H1 (cell line): Measurements from ENCODE around the gene CCDC154. TPM values are rescaled to one million over a fixed set of nuclear protein-coding genes. Genes with fewer than 3 reads are reported as not detected.

Experiments used
- CTCF ChIA-PET: fragments of 300-600 bp; sonication (Branson Sonifier 250); formaldehyde crosslinking; loops from one replicate; lab custom pipeline; 2021; ENCODE audit not compliant: partially characterized antibody; lab: Charles Lee
- POLR2A ChIA-PET: fragments of 300-600 bp; sonication (Branson Sonifier 250); formaldehyde crosslinking; loops from one replicate; lab custom pipeline; 2021; ENCODE audit warnings: inconsistent platforms; ENCODE audit not compliant: partially characterized antibody; lab: Charles Lee
- DNase-seq, 2 experiments: peaks; one replicate each; pipeline versions ENCODE4 v3.0.0 to v3.0.0-alpha.2; 2010 to 2022; ENCODE audit warnings: low spot score in 2 of 2, low read depth in 1 of 2, mixed read lengths in 1 of 2
- FAIRE-seq: peaks from 2 replicates; lab custom pipeline; 2011; peaks lifted over from hg19 to GRCh38; lab: Jason Lieb, UNC
- H2AFZ ChIP-seq: 2 replicates; pipeline ENCODE4 v1.8.1; 2012; ENCODE audit warnings: low read length, inconsistent platforms
- H2AK5ac ChIP-seq: 2 replicates; pipeline ENCODE4 v1.6.1; 2013; ENCODE audit warnings: low read depth, low read length
- H2BK120ac ChIP-seq: replicated peaks from 2 replicates; pipeline ENCODE3; 2013; ENCODE audit warnings: low read depth, low read length, inconsistent platforms
- H2BK12ac ChIP-seq: 2 replicates; pipeline ENCODE4 v1.6.1; 2013; ENCODE audit warnings: low read depth, low read length
- H2BK15ac ChIP-seq: 2 replicates; pipeline ENCODE4 v1.6.1; 2013; ENCODE audit warnings: low read length
- H2BK20ac ChIP-seq: 2 replicates; pipeline ENCODE4 v1.6.1; 2013; ENCODE audit warnings: low read length
- H2BK5ac ChIP-seq: 2 replicates; pipeline ENCODE4 v1.6.1; 2013; ENCODE audit warnings: low read depth, low read length
- H3K14ac ChIP-seq: 2 replicates; pipeline ENCODE4 v1.6.1; 2013; ENCODE audit warnings: inconsistent platforms; ENCODE audit not compliant: insufficient read length
- H3K18ac ChIP-seq: 2 replicates; pipeline ENCODE4 v1.6.1; 2013; ENCODE audit warnings: low read length; ENCODE audit errors: extremely low read depth
- H3K23ac ChIP-seq: 2 replicates; pipeline ENCODE4 v1.6.1; 2013; ENCODE audit warnings: inconsistent platforms; ENCODE audit not compliant: insufficient read length
- H3K23me2 ChIP-seq: 2 replicates; pipeline ENCODE4 v1.6.1; 2013; ENCODE audit warnings: low read depth, low read length
- H3K27ac ChIP-seq: 2 replicates; pipeline ENCODE4 v1.6.1; 2011; ENCODE audit warnings: low read depth, low read length, inconsistent platforms
- H3K27me3 ChIP-seq, 4 experiments: replicated peaks in 1 of 4; 1 replicate in 1 of 4; 2 replicates in 3 of 4; pipeline versions ENCODE4 v1.6.1 to v1.8.1; 2011 to 2013; ENCODE audit warnings: low read length in 3 of 4, mild to moderate bottlenecking in 3 of 4, inconsistent platforms in 2 of 4, mixed read lengths in 2 of 4, moderate library complexity in 1 of 4; ENCODE audit not compliant: control insufficient read depth in 3 of 4, insufficient read depth in 3 of 4; ENCODE audit errors: extremely low read depth in 1 of 4
- H3K36me3 ChIP-seq, 4 experiments: 2 replicates each; pipeline versions ENCODE4 v1.6.1 to v1.8.1; 2011 to 2013; ENCODE audit warnings: mild to moderate bottlenecking in 4 of 4, low read length in 3 of 4, moderate library complexity in 2 of 4, control low read depth in 1 of 4, inconsistent platforms in 1 of 4; ENCODE audit not compliant: insufficient read depth in 4 of 4, control insufficient read depth in 2 of 4
- H3K4ac ChIP-seq: replicated peaks from 2 replicates; pipeline ENCODE3; 2013; ENCODE audit warnings: low read length, low read depth, mixed read lengths, inconsistent platforms; ENCODE audit not compliant: insufficient read length
- H3K4me1 ChIP-seq, 4 experiments: replicated peaks in 1 of 4; 1 replicate in 1 of 4; 2 replicates in 3 of 4; pipeline versions ENCODE4 v1.6.1 to v1.8.1; 2011 to 2013; ENCODE audit warnings: low read length in 3 of 4, inconsistent platforms in 2 of 4, mixed read lengths in 1 of 4; ENCODE audit not compliant: insufficient read depth in 4 of 4, control insufficient read depth in 3 of 4
- H3K4me2 ChIP-seq, 2 experiments: 2 replicates each; pipeline versions ENCODE4 v1.6.1 to v1.8.1; 2011 to 2013; ENCODE audit warnings: low read depth in 2 of 2, low read length in 2 of 2, control low read depth in 1 of 2, inconsistent platforms in 1 of 2, mild to moderate bottlenecking in 1 of 2; ENCODE audit not compliant: insufficient read depth in 1 of 2
- H3K4me3 ChIP-seq, 4 experiments: fragments of 200-600, 300-600 bp in 1 of 4; sonication (generic), shearing (Covaris generic), sonication (Bioruptor Twin) in 1 of 4; 2 replicates each; pipeline versions ENCODE4 v1.5.1 to v1.8.1; 2011 to 2016; ENCODE audit warnings: low read length in 4 of 4, low read depth in 3 of 4, control low read depth in 2 of 4, inconsistent platforms in 2 of 4, mild to moderate bottlenecking in 2 of 4, mixed read lengths in 1 of 4, moderate library complexity in 1 of 4; ENCODE audit not compliant: insufficient read depth in 2 of 4; ENCODE audit errors: extremely low read depth in 1 of 4
- H3K56ac ChIP-seq: replicated peaks from 2 replicates; pipeline ENCODE3; 2013; ENCODE audit warnings: low read depth, mild to moderate bottlenecking, mixed read lengths, low read length, inconsistent platforms; ENCODE audit not compliant: insufficient read length
- H3K79me1 ChIP-seq: 2 replicates; pipeline ENCODE4 v1.6.1; 2013; ENCODE audit warnings: low read depth, low read length, control low read depth
- H3K79me2 ChIP-seq, 2 experiments: 2 replicates each; pipeline versions ENCODE4 v1.6.1 to v1.8.1; 2012 to 2013; ENCODE audit warnings: low read length in 2 of 2, mild to moderate bottlenecking in 2 of 2, inconsistent platforms in 1 of 2; ENCODE audit not compliant: insufficient read depth in 2 of 2, control insufficient read depth in 1 of 2
- H3K9ac ChIP-seq, 4 experiments: replicated peaks in 1 of 4; 1 replicate in 1 of 4; 2 replicates in 3 of 4; pipeline versions ENCODE4 v1.6.1 to v1.8.1; 2011 to 2013; ENCODE audit warnings: low read depth in 3 of 4, low read length in 3 of 4, control low read depth in 2 of 4, mild to moderate bottlenecking in 2 of 4, moderate library complexity in 2 of 4, inconsistent platforms in 1 of 4; ENCODE audit errors: extremely low read depth in 1 of 4
- H3K9me3 ChIP-seq, 2 experiments: 2 replicates each; pipeline versions ENCODE4 v1.6.1 to v1.8.1; 2012 to 2013; ENCODE audit warnings: mild to moderate bottlenecking in 2 of 2, moderate library complexity in 2 of 2, control low read depth in 1 of 2, inconsistent platforms in 1 of 2, low read depth in 1 of 2, low read length in 1 of 2, mixed read lengths in 1 of 2; ENCODE audit not compliant: insufficient read depth in 2 of 2
- H4K20me1 ChIP-seq, 2 experiments: replicated peaks in 1 of 2; 2 replicates each; pipeline versions ENCODE3 to v1.8.1; 2011 to 2013; ENCODE audit warnings: inconsistent platforms in 2 of 2, low read length in 2 of 2, mild to moderate bottlenecking in 1 of 2; ENCODE audit not compliant: insufficient read depth in 2 of 2, control insufficient read depth in 1 of 2
- H4K5ac ChIP-seq: 2 replicates; pipeline ENCODE4 v1.6.1; 2013; ENCODE audit warnings: low read length, low read depth, mixed read lengths, inconsistent platforms; ENCODE audit not compliant: insufficient read length
- H4K8ac ChIP-seq: 2 replicates; pipeline ENCODE4 v1.8.0; 2013; ENCODE audit warnings: mild to moderate bottlenecking, moderate library complexity, low read length, inconsistent platforms; ENCODE audit not compliant: insufficient read depth; ENCODE audit errors: extremely low read depth
- H4K91ac ChIP-seq: replicated peaks from 2 replicates; pipeline ENCODE3; 2013; ENCODE audit warnings: low read length, mixed read lengths, inconsistent platforms; ENCODE audit not compliant: insufficient read length
- ATF3 ChIP-seq: IDR thresholded peaks from 2 replicates; pipeline ENCODE4 v1.6.1; 2011; ENCODE audit warnings: low read depth, mild to moderate bottlenecking, low read length; ENCODE audit not compliant: insufficient read depth
- GABPA ChIP-seq: IDR thresholded peaks from 2 replicates; pipeline ENCODE4 v1.6.1; 2011; ENCODE audit warnings: mild to moderate bottlenecking, low read length, moderate library complexity, borderline replicate concordance; ENCODE audit not compliant: insufficient read depth
- HDAC2 ChIP-seq, 2 experiments: fragments of 300-600 bp in 1 of 2; sonication (generic) in 1 of 2; IDR thresholded peaks; 2 replicates each; pipeline ENCODE4 v1.6.1; 2011 to 2012; ENCODE audit warnings: low read depth in 2 of 2, low read length in 2 of 2, mild to moderate bottlenecking in 2 of 2, moderate library complexity in 2 of 2, borderline replicate concordance in 1 of 2, inconsistent platforms in 1 of 2
- JUN ChIP-seq: IDR thresholded peaks from 2 replicates; pipeline ENCODE4 v1.6.1; 2011; ENCODE audit warnings: low read depth, mild to moderate bottlenecking, improper control_type of control experiment, low read length
- MAX ChIP-seq: IDR thresholded peaks from 2 replicates; pipeline ENCODE4 v1.6.1; 2012; ENCODE audit warnings: inconsistent platforms
- RXRA ChIP-seq: IDR thresholded peaks from 2 replicates; pipeline ENCODE4 v1.6.1; 2011; ENCODE audit warnings: low read depth, mild to moderate bottlenecking, low read length, moderate library complexity; ENCODE audit not compliant: insufficient read depth
- SRF ChIP-seq: IDR thresholded peaks from 2 replicates; pipeline ENCODE4 v1.6.1; 2011; ENCODE audit warnings: mild to moderate bottlenecking, low read depth, low read length, moderate library complexity
- USF2 ChIP-seq: IDR thresholded peaks from 2 replicates; pipeline ENCODE4 v1.6.1; 2011; ENCODE audit warnings: low read length, improper control_type of control experiment
- WGBS, 2 experiments: shearing (Covaris generic) in 1 of 2; methylation state at CpG; one replicate each; pipeline versions ENCODE4 v1.1.6 to v1.1.7; 2013 to 2015; ENCODE audit warnings: low lambda C conversion rate in 2 of 2, mixed read lengths in 2 of 2, inconsistent platforms in 1 of 2, low coverage in 1 of 2, missing lambda C conversion rate in 1 of 2; ENCODE audit not compliant: insufficient replicate concordance in 2 of 2, insufficient coverage in 1 of 2, insufficient read length in 1 of 2; ENCODE audit errors: extremely low coverage in 1 of 2, missing lambda C conversion rate in 1 of 2; 5-methylcytosine and 5-hydroxymethylcytosine counted together
- polyA plus RNA-seq, 7 experiments: library from polyadenylated mRNA; depleted of rRNA in 3 of 7; stranded (reverse) in 5 of 7; unstranded in 2 of 7; fragments of >200 nt in 5 of 7; fragments of 200-250 nt in 2 of 7; gene quantifications; 1 replicate in 5 of 7; 2 replicates in 1 of 7; 4 replicates in 1 of 7; pipeline versions ENCODE4 v1.2.1 to v1.2.3, GENCODE V29; 2011 to 2013; ENCODE audit warnings: missing spikeins in 2 of 7, mixed read lengths in 2 of 7
- total RNA-seq: library from RNA; stranded (reverse); fragmentation: NEBNext Ultra II Directional; extraction: Animal tissue kit (Norgen Biotek cat#: 25700); gene quantifications from 2 replicates; pipeline ENCODE4 v1.2.1, GENCODE V29; 2021

The CCDC154 gene
- total and polyA plus RNA-seq, 2 of the 8 experiments (the other 6 are each of a cell fraction or from before 2014, with no cell fraction given), result 0.15 to 0.88 TPM

- Histone ChIP-seq H4K5ac (no peak overlapping the region), H3K4ac (no peak overlapping the region), H3K4me2 (no peak overlapping the region), H3K9ac (no peak overlapping the region), H2BK15ac (no peak overlapping the region), H3K9me3 (no peaks in the 10 kb centered on the region), H3K27me3 (no peaks in the 10 kb centered on the region), H3K79me1 (no peaks in the 10 kb centered on the region), H3K79me2 (no peaks in the 10 kb centered on the region), H4K8ac (no peak overlapping the region), H2BK120ac (no peak overlapping the region), H3K18ac (no peak overlapping the region), H3K23me2 (no peaks in the 10 kb centered on the region), H3K14ac (no peak overlapping the region), H2AFZ (no peak overlapping the region), H2BK12ac (no peak overlapping the region), H2BK20ac (no peak overlapping the region), H3K4me3 (no peak overlapping the region), H3K36me3 (peaks cover 0 to 44% (median 12%) of the 10 kb centered on the region in 4 experiments; a peak in 5 of 8 replicates), H3K27ac (no peak overlapping the region), H2AK5ac (no peak overlapping the region), H2BK5ac (no peak overlapping the region), H3K56ac (no peak overlapping the region), H3K23ac (no peak overlapping the region), H4K20me1 (peaks cover 2 to 13% of the 10 kb centered on the region in 2 experiments), H4K91ac (no peak overlapping the region), H3K4me1 (no peaks in the 10 kb centered on the region)
- ChIA-PET CTCF (interaction anchor here (1.8 to 2.5 kb wide), 2 partner anchors 13 to 19 kb away, joined by 4 to 8 read pairs; no protein-coding TSS in a partner anchor), POLR2A (interaction anchor here (0.6 kb wide), 1 partner anchor 140 kb away, joined by 3 read pairs; no protein-coding TSS in a partner anchor)
- WGBS, 2 experiments, result 96% methylated on average over 29 of the region's 34 CpGs; no CpG with 5 or more reads in 1 of the 2 experiments
- TF ChIP-seq HDAC2 (IDR thresholded peaks at IDR 0.05; ENCODE audit: borderline replicate concordance in 1 of 2, low read depth in 2 of 2, low read length in 2 of 2) (no peak), GABPA (no peak), MAX (no peak), RXRA (no peak), USF2 (no peak), SRF (no peak), ATF3 (no peak), JUN (no peak)
- DNase-seq (no peak), FAIRE-seq (no peak)
Measured at GRCh38 chr16:1451702-1452392, 7.5 kb upstream of the CCDC154 start.
